HepG2 (cell line): ENCODE data around the gene COL26A1. TPM values are rescaled to one million over a fixed set of nuclear protein-coding genes. Genes with fewer than 3 reads are reported as not detected.

ENCODE experiments used
- ATAC-seq: fragments of 200-7000 bp; cut with Tn5 transposase; 3 replicates; pipeline ENCODE4 v1.9.1; 2020; ENCODE audit warnings: mild to moderate bottlenecking, moderate library complexity
- BruUV-seq: library from RNA; stranded (reverse); fragments of 400-500 nt; replicated peaks from 2 replicates; lab custom pipeline; 2021; lab: Mats Ljungman, UMichigan
- CTCF ChIA-PET: fragments of 300-600 bp; formaldehyde crosslinking; extraction: SDS; loops from one replicate; lab custom pipeline; 2021; ENCODE audit warnings: low total read pairs, inconsistent platforms, low intra/inter-chr PET ratio; lab: Yijun Ruan, JAX
- POLR2A ChIA-PET: fragments of 350-600 bp; sonication (Branson Sonifier 250); formaldehyde crosslinking; loops from one replicate; lab custom pipeline; 2020; ENCODE audit warnings: antibody characterized with exemption, inconsistent platforms; lab: Yijun Ruan, JAX
- DNase-seq: peaks from one replicate; pipeline ENCODE4 v3.0.0-alpha.2; 2015; ENCODE audit warnings: low spot score
- FAIRE-seq: peaks from 3 replicates; lab custom pipeline; 2011; peaks lifted over from hg19 to GRCh38; lab: Jason Lieb, UNC
- H2AFZ ChIP-seq: one replicate; pipeline ENCODE4 v1.6.1; 2011; ENCODE audit warnings: low read length, inconsistent platforms
- H3K27ac ChIP-seq: fragments of 300-600 bp; 3 replicates; pipeline ENCODE4 v1.8.0; 2011; ENCODE audit warnings: mixed run types, mild to moderate bottlenecking, mixed read lengths, low read length, inconsistent platforms; ENCODE audit not compliant: insufficient read depth; ENCODE audit errors: extremely low read length
- H3K27me3 ChIP-seq, 2 experiments: fragments of 200-600 bp in 1 of 2; 2 replicates in 1 of 2; 3 replicates in 1 of 2; pipeline versions ENCODE4 v1.6.0 to v1.8.0; 2011; ENCODE audit warnings: low read length in 2 of 2, mild to moderate bottlenecking in 2 of 2, moderate library complexity in 2 of 2, inconsistent platforms in 1 of 2; ENCODE audit not compliant: insufficient read depth in 2 of 2, control insufficient read depth in 1 of 2
- H3K36me3 ChIP-seq, 2 experiments: fragments of 200-600 bp in 1 of 2; replicated peaks in 1 of 2; 2 replicates in 1 of 2; 3 replicates in 1 of 2; pipeline versions ENCODE4 v1.5.1 to v1.8.0; 2011; ENCODE audit warnings: low read length in 2 of 2, inconsistent platforms in 1 of 2; ENCODE audit not compliant: insufficient read depth in 2 of 2, control insufficient read depth in 1 of 2
- H3K4me1 ChIP-seq: 2 replicates; pipeline ENCODE4 v1.5.1; 2012; ENCODE audit warnings: low read length, inconsistent platforms; ENCODE audit not compliant: insufficient read depth
- H3K4me2 ChIP-seq: 2 replicates; pipeline ENCODE4 v1.6.0; 2011; ENCODE audit warnings: low read depth, low read length, inconsistent platforms
- H3K4me3 ChIP-seq, 3 experiments: fragments of 200-600 bp in 1 of 3; sonication (generic), shearing (Covaris generic) in 1 of 3; replicated peaks in 1 of 3; 2 replicates each; pipeline ENCODE4 v1.5.1; 2011 to 2016; ENCODE audit warnings: low read length in 3 of 3, inconsistent platforms in 2 of 3, low read depth in 2 of 3, mild to moderate bottlenecking in 2 of 3, control low read depth in 1 of 3, mixed read lengths in 1 of 3; ENCODE audit not compliant: insufficient read depth in 1 of 3
- H3K79me2 ChIP-seq: one replicate; pipeline ENCODE4 v1.6.1; 2011; ENCODE audit warnings: low read length, inconsistent platforms; ENCODE audit not compliant: insufficient read depth
- H3K9ac ChIP-seq: 2 replicates; pipeline ENCODE4 v1.6.0; 2011; ENCODE audit warnings: mild to moderate bottlenecking, low read depth, low read length, inconsistent platforms; ENCODE audit not compliant: insufficient read depth
- H3K9me3 ChIP-seq: 2 replicates; pipeline ENCODE4 v1.5.1; 2012; ENCODE audit warnings: mild to moderate bottlenecking, low read length
- H4K20me1 ChIP-seq: 2 replicates; pipeline ENCODE4 v1.6.0; 2011; ENCODE audit warnings: inconsistent platforms, mild to moderate bottlenecking, low read length, moderate library complexity; ENCODE audit not compliant: insufficient read depth
- MZF1 ChIP-seq: sonication (generic); formaldehyde crosslinking; IDR thresholded peaks from 2 replicates; pipeline ENCODE4 v1.8.1; 2023; ENCODE audit warnings: mild to moderate bottlenecking, missing genetic modification reagents, borderline replicate concordance
- ZNF121 ChIP-seq: sonication (generic); formaldehyde crosslinking; IDR thresholded peaks from 2 replicates; pipeline ENCODE4 v1.5.0; 2020; ENCODE audit warnings: mild to moderate bottlenecking, missing genetic modification reagents
- ZNF232 ChIP-seq: sonication (generic); formaldehyde crosslinking; IDR thresholded peaks from 2 replicates; pipeline ENCODE4 v1.4.0; 2020; ENCODE audit warnings: missing genetic modification reagents, borderline replicate concordance
- ZNF282 ChIP-seq: fragments of 450-650 bp; IDR thresholded peaks from 2 replicates; pipeline ENCODE4 v1.6.1; 2018; ENCODE audit not compliant: partially characterized antibody
- WGBS: methylation state at CpG from one replicate; pipeline ENCODE4 v1.1.6; 2017; ENCODE audit warnings: low lambda C conversion rate; 5-methylcytosine and 5-hydroxymethylcytosine counted together
- in situ Hi-C: cut with HindIII; loops from 2 replicates; pipeline ENCODE4 v1.10.0; 2017; ENCODE audit warnings: low pct_unique_long_range_greater_than_20kb; ENCODE audit not compliant: extremely low pct_ligation_motif_present
- intact Hi-C: fragments of 100-400 bp; cut with micrococcal nuclease; formaldehyde crosslinking; loops from one replicate; pipeline ENCODE4 v1.10.0; 2022; ENCODE audit not compliant: unreplicated experiment
- polyA plus RNA-seq, 8 experiments: library from polyadenylated mRNA; depleted of rRNA in 3 of 8; stranded (reverse) in 7 of 8; unstranded in 1 of 8; fragments of >200 nt; fragmentation: Illumina TruSeq in 4 of 8; extraction: Trizol in 4 of 8; gene quantifications; 2 replicates each; pipeline versions ENCODE4 v1.2.1 to v1.2.3, GENCODE V29; 2011 to 2016; ENCODE audit warnings: low read depth in 4 of 8, missing spikeins in 1 of 8, mixed read lengths in 1 of 8; ENCODE audit not compliant: insufficient read depth in 1 of 8
- total RNA-seq, 5 experiments: library from RNA; depleted of rRNA; stranded (reverse); fragments of >200 nt; fragmentation: Illumina TruSeq; extraction: Trizol; gene quantifications; 2 replicates each; pipeline ENCODE4 v1.2.3, GENCODE V29; 2016; ENCODE audit warnings: low read depth in 1 of 5
- TF ChIP-seq, protein P1 (sequence below): sonication (generic); formaldehyde crosslinking; IDR thresholded peaks from 2 replicates; pipeline ENCODE4 v1.8.0; 2022; ENCODE audit warnings: missing genetic modification reagents, mild to moderate bottlenecking, borderline replicate concordance
- TF ChIP-seq, protein P2 (sequence below): sonication (generic); formaldehyde crosslinking; IDR thresholded peaks from 2 replicates; pipeline ENCODE4 v1.9.0; 2021; ENCODE audit warnings: missing genetic modification reagents, borderline replicate concordance

The COL26A1 gene
- total and polyA plus RNA-seq, 2 of the 13 experiments (the other 11 are each of a cell fraction or from before 2014, with no cell fraction given): 7.8 to 9.2 TPM

DNA sequence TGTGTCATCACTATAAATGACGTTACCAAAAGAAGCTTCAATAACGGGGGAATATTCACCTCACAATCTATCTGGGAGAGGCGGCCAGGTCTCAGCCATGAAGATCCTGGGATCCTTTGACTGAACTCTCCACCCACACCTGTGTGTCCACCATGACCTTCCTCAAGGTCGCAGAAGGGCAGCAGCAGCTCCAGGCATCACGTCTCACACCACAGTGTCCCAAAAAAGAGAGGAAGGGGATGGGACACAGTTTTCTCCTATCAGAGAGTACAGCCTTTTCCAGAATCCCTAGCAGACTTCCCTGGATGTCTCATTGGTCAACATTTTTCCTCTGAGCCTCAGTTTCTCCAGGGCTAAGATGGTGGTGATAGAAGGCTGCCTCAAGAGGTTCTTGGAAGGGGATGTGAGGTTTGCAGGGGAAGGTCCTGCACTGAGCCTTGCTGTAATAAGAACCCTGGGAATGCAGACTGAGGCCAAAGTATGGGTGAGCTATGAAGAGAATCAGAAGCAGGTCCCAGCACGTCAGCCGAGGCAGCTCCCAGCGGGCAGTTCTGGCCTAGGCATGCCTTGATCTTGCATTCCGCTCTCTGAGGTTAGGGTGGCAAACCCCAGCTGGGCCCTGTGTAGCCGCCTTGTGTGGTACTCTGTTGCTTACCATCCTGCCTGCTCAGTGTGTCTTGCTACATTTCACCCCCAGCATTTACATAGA lies 63.8 kb downstream of the COL26A1 start (continued):
- TF ChIP-seq, protein P1, sequence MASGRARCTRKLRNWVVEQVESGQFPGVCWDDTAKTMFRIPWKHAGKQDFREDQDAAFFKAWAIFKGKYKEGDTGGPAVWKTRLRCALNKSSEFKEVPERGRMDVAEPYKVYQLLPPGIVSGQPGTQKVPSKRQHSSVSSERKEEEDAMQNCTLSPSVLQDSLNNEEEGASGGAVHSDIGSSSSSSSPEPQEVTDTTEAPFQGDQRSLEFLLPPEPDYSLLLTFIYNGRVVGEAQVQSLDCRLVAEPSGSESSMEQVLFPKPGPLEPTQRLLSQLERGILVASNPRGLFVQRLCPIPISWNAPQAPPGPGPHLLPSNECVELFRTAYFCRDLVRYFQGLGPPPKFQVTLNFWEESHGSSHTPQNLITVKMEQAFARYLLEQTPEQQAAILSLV: no peak
- no peak for TF ChIP-seq ZNF232
- TF ChIP-seq ZNF282: no peak
- TF ChIP-seq MZF1: no peak

DNA sequence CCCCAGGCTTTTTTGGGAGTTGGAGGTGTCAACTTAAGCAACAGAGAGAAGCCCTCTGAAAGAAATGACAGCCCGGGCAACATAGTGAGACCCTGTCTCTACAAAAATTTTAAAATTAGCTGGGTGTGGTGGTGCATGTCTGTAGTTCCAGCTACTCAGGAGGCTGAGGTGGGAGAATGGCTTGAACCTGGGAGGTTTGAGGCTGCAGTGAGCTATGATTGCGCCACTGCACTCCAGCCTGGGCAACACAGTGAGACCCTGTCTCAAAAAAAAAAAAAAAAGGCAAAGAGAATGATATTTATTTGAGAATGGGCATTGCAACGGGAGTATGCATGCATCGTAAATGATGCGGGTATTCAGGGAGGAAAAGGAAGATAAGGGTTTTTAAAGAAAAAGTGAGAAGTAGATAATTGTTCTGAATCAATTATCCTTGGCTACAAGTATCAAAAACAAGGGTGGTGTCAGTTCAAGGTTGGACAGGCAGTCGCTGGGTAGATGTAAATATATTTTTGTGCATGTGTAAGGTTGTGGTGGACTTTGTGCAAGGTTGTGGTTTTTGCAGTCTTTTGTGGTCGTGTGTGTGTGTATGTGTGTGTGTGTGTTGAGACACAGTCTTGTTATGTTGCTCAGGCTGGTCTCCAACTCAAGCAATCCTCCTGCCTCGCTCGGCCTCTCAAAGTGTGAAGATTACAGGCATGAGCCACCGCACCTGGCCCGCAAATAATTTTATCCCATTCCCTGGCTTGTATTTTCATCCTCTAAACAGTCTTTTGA lies 65.6 kb downstream of the COL26A1 start:
- Histone ChIP-seq H3K36me3 (no peaks in the 10 kb centered on the region), H3K9ac (no peak overlapping the region), H3K4me3 (no peak overlapping the region), H3K27ac (no peak overlapping the region), H4K20me1 (no peaks in the 10 kb centered on the region), H2AFZ (no peak overlapping the region), H3K4me2 (no peak overlapping the region), H3K79me2 (no peaks in the 10 kb centered on the region), H3K4me1 (no peaks in the 10 kb centered on the region), H3K27me3 (no peaks in the 10 kb centered on the region), H3K9me3 (no peaks in the 10 kb centered on the region)
- POLR2A ChIA-PET: no interaction called here
- ATAC-seq: no peak
- CTCF ChIA-PET: no interaction called here
- TF ChIP-seq ZNF121 (CRISPR knock-in tag): peak; percentile 63; the same call in 1 of the 2 replicates
- TF ChIP-seq, protein P2, sequence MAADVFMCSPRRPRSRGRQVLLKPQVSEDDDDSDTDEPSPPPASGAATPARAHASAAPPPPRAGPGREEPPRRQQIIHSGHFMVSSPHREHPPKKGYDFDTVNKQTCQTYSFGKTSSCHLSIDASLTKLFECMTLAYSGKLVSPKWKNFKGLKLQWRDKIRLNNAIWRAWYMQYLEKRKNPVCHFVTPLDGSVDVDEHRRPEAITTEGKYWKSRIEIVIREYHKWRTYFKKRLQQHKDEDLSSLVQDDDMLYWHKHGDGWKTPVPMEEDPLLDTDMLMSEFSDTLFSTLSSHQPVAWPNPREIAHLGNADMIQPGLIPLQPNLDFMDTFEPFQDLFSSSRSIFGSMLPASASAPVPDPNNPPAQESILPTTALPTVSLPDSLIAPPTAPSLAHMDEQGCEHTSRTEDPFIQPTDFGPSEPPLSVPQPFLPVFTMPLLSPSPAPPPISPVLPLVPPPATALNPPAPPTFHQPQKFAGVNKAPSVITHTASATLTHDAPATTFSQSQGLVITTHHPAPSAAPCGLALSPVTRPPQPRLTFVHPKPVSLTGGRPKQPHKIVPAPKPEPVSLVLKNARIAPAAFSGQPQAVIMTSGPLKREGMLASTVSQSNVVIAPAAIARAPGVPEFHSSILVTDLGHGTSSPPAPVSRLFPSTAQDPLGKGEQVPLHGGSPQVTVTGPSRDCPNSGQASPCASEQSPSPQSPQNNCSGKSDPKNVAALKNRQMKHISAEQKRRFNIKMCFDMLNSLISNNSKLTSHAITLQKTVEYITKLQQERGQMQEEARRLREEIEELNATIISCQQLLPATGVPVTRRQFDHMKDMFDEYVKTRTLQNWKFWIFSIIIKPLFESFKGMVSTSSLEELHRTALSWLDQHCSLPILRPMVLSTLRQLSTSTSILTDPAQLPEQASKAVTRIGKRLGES (CRISPR knock-in tag): no peak
- no peak for FAIRE-seq
- intact Hi-C loops (no loop called here), in situ Hi-C loops (no loop called here)
- 70% methylated on average over 11 of the region's 11 CpGs for WGBS
- no TSS peak for BruUV-seq
- DNase-seq: no peak
